HepG2 (cell line): ENCODE data around the gene LHFPL6. TPM values are rescaled to one million over a fixed set of nuclear protein-coding genes. Genes with fewer than 3 reads are reported as not detected.

Experiments
- ATAC-seq: fragments of 200-7000 bp; cut with Tn5 transposase; 3 replicates; pipeline ENCODE4 v1.9.1; 2020; ENCODE audit warnings: mild to moderate bottlenecking, moderate library complexity
- BruUV-seq: library from RNA; stranded (reverse); fragments of 400-500 nt; replicated peaks from 2 replicates; lab custom pipeline; 2021; lab: Mats Ljungman, UMichigan
- CTCF ChIA-PET: fragments of 300-600 bp; formaldehyde crosslinking; extraction: SDS; loops from one replicate; lab custom pipeline; 2021; ENCODE audit warnings: low total read pairs, inconsistent platforms, low intra/inter-chr PET ratio; lab: Yijun Ruan, JAX
- POLR2A ChIA-PET: fragments of 350-600 bp; sonication (Branson Sonifier 250); formaldehyde crosslinking; loops from one replicate; lab custom pipeline; 2020; ENCODE audit warnings: antibody characterized with exemption, inconsistent platforms; lab: Yijun Ruan, JAX
- DNase-seq: peaks from one replicate; pipeline ENCODE4 v3.0.0-alpha.2; 2015; ENCODE audit warnings: low spot score
- FAIRE-seq: peaks from 3 replicates; lab custom pipeline; 2011; peaks lifted over from hg19 to GRCh38; lab: Jason Lieb, UNC
- H2AFZ ChIP-seq: one replicate; pipeline ENCODE4 v1.6.1; 2011; ENCODE audit warnings: low read length, inconsistent platforms
- H3K27ac ChIP-seq: fragments of 300-600 bp; 3 replicates; pipeline ENCODE4 v1.8.0; 2011; ENCODE audit warnings: mixed run types, mild to moderate bottlenecking, mixed read lengths, low read length, inconsistent platforms; ENCODE audit not compliant: insufficient read depth; ENCODE audit errors: extremely low read length
- H3K27me3 ChIP-seq, 2 experiments: fragments of 200-600 bp in 1 of 2; 2 replicates in 1 of 2; 3 replicates in 1 of 2; pipeline versions ENCODE4 v1.6.0 to v1.8.0; 2011; ENCODE audit warnings: low read length in 2 of 2, mild to moderate bottlenecking in 2 of 2, moderate library complexity in 2 of 2, inconsistent platforms in 1 of 2; ENCODE audit not compliant: insufficient read depth in 2 of 2, control insufficient read depth in 1 of 2
- H3K36me3 ChIP-seq, 2 experiments: fragments of 200-600 bp in 1 of 2; replicated peaks in 1 of 2; 2 replicates in 1 of 2; 3 replicates in 1 of 2; pipeline versions ENCODE4 v1.5.1 to v1.8.0; 2011; ENCODE audit warnings: low read length in 2 of 2, inconsistent platforms in 1 of 2; ENCODE audit not compliant: insufficient read depth in 2 of 2, control insufficient read depth in 1 of 2
- H3K4me1 ChIP-seq: 2 replicates; pipeline ENCODE4 v1.5.1; 2012; ENCODE audit warnings: low read length, inconsistent platforms; ENCODE audit not compliant: insufficient read depth
- H3K4me2 ChIP-seq: 2 replicates; pipeline ENCODE4 v1.6.0; 2011; ENCODE audit warnings: low read depth, low read length, inconsistent platforms
- H3K4me3 ChIP-seq, 3 experiments: fragments of 200-600 bp in 1 of 3; sonication (generic), shearing (Covaris generic) in 1 of 3; replicated peaks in 1 of 3; 2 replicates each; pipeline ENCODE4 v1.5.1; 2011 to 2016; ENCODE audit warnings: low read length in 3 of 3, inconsistent platforms in 2 of 3, low read depth in 2 of 3, mild to moderate bottlenecking in 2 of 3, control low read depth in 1 of 3, mixed read lengths in 1 of 3; ENCODE audit not compliant: insufficient read depth in 1 of 3
- H3K79me2 ChIP-seq: one replicate; pipeline ENCODE4 v1.6.1; 2011; ENCODE audit warnings: low read length, inconsistent platforms; ENCODE audit not compliant: insufficient read depth
- H3K9ac ChIP-seq: 2 replicates; pipeline ENCODE4 v1.6.0; 2011; ENCODE audit warnings: mild to moderate bottlenecking, low read depth, low read length, inconsistent platforms; ENCODE audit not compliant: insufficient read depth
- H3K9me3 ChIP-seq: 2 replicates; pipeline ENCODE4 v1.5.1; 2012; ENCODE audit warnings: mild to moderate bottlenecking, low read length
- H4K20me1 ChIP-seq: 2 replicates; pipeline ENCODE4 v1.6.0; 2011; ENCODE audit warnings: inconsistent platforms, mild to moderate bottlenecking, low read length, moderate library complexity; ENCODE audit not compliant: insufficient read depth
- ESRRA ChIP-seq: sonication (generic); formaldehyde crosslinking; IDR thresholded peaks from 2 replicates; pipeline ENCODE4 v1.5.1; 2020; ENCODE audit warnings: mild to moderate bottlenecking, low read depth, missing genetic modification reagents
- GMEB1 ChIP-seq: sonication (generic); formaldehyde crosslinking; IDR thresholded peaks from 2 replicates; pipeline ENCODE4 v1.5.1; 2020; ENCODE audit warnings: missing genetic modification reagents, mild to moderate bottlenecking, borderline replicate concordance
- HINFP ChIP-seq: sonication (generic); formaldehyde crosslinking; IDR thresholded peaks from 2 replicates; pipeline ENCODE4 v1.4.0; 2020; ENCODE audit warnings: low read depth, mild to moderate bottlenecking, missing genetic modification reagents
- MAF1 ChIP-seq: sonication (generic); formaldehyde crosslinking; IDR thresholded peaks from 2 replicates; pipeline ENCODE4 v1.5.0; 2020; ENCODE audit warnings: missing genetic modification reagents, borderline replicate concordance
- SKIL ChIP-seq: sonication (generic); formaldehyde crosslinking; IDR thresholded peaks from 2 replicates; pipeline ENCODE4 v1.8.0; 2022; ENCODE audit warnings: missing genetic modification reagents, mild to moderate bottlenecking, moderate library complexity, borderline replicate concordance
- ZNF552 ChIP-seq: sonication (generic); formaldehyde crosslinking; IDR thresholded peaks from 2 replicates; pipeline ENCODE4 v1.9.0; 2022; ENCODE audit warnings: missing genetic modification reagents, mild to moderate bottlenecking, borderline replicate concordance
- ZNF639 ChIP-seq: conservative IDR thresholded peaks from 2 replicates; pipeline ENCODE4 v1.6.1; 2018; ENCODE audit warnings: missing genetic modification reagents
- WGBS: methylation state at CpG from one replicate; pipeline ENCODE4 v1.1.6; 2017; ENCODE audit warnings: low lambda C conversion rate; 5-methylcytosine and 5-hydroxymethylcytosine counted together
- in situ Hi-C: cut with HindIII; loops from 2 replicates; pipeline ENCODE4 v1.10.0; 2017; ENCODE audit warnings: low pct_unique_long_range_greater_than_20kb; ENCODE audit not compliant: extremely low pct_ligation_motif_present
- intact Hi-C: fragments of 100-400 bp; cut with micrococcal nuclease; formaldehyde crosslinking; loops from one replicate; pipeline ENCODE4 v1.10.0; 2022; ENCODE audit not compliant: unreplicated experiment
- polyA plus RNA-seq, 8 experiments: library from polyadenylated mRNA; depleted of rRNA in 3 of 8; stranded (reverse) in 7 of 8; unstranded in 1 of 8; fragments of >200 nt; fragmentation: Illumina TruSeq in 4 of 8; extraction: Trizol in 4 of 8; gene quantifications; 2 replicates each; pipeline versions ENCODE4 v1.2.1 to v1.2.3, GENCODE V29; 2011 to 2016; ENCODE audit warnings: low read depth in 4 of 8, missing spikeins in 1 of 8, mixed read lengths in 1 of 8; ENCODE audit not compliant: insufficient read depth in 1 of 8
- total RNA-seq, 5 experiments: library from RNA; depleted of rRNA; stranded (reverse); fragments of >200 nt; fragmentation: Illumina TruSeq; extraction: Trizol; gene quantifications; 2 replicates each; pipeline ENCODE4 v1.2.3, GENCODE V29; 2016; ENCODE audit warnings: low read depth in 1 of 5

Gene LHFPL6
- total and polyA plus RNA-seq, 2 of the 13 experiments (the other 11 are each of a cell fraction or from before 2014, with no cell fraction given): not detected

- no TSS peak for BruUV-seq
- H2AFZ ChIP-seq: no peak overlapping the region
- no peak overlapping the region for H3K27ac ChIP-seq
- no peaks in the 10 kb centered on the region for H3K27me3 ChIP-seq
- no peaks in the 10 kb centered on the region for H3K79me2 ChIP-seq
- no peak overlapping the region for H3K4me3 ChIP-seq
- POLR2A ChIA-PET: no interaction called here
- no peak for FAIRE-seq
- ATAC-seq: no peak
- H3K36me3 ChIP-seq: no peaks in the 10 kb centered on the region
- H3K4me1 ChIP-seq: no peaks in the 10 kb centered on the region
- CTCF ChIA-PET: no interaction called here
- WGBS: no CpG with 5 or more reads among the region's 3 CpGs
- intact Hi-C loops: no loop called here
- H4K20me1 ChIP-seq: no peaks in the 10 kb centered on the region
- TF ChIP-seq HINFP (CRISPR knock-in tag) (no peak), SKIL (no peak), ZNF552 (CRISPR knock-in tag) (no peak), ESRRA (no peak), GMEB1 (no peak), ZNF639 (CRISPR knock-in tag) (no peak), MAF1 (CRISPR knock-in tag) (no peak)
- TF ChIP-seq, all 625 proteins: peak for 0
- no peak for DNase-seq
- Histone ChIP-seq H3K9me3 (no peaks in the 10 kb centered on the region), H3K4me2 (no peak overlapping the region), H3K9ac (no peak overlapping the region)
- in situ Hi-C loops: no loop called here
Measured at GRCh38 chr13:39370048-39370447, 232.9 kb downstream of the LHFPL6 start.
